H1 (cell line): ENCODE measurements around the gene C13orf42. TPM values are rescaled to one million over a fixed set of nuclear protein-coding genes. Genes with fewer than 3 reads are reported as not detected.
A peak's percentile ranks its signal among the peaks of the same experiment; 100 is the strongest.

Experiments
- CTBP2 ChIP-seq: IDR thresholded peaks from 2 replicates; pipeline ENCODE4 v1.7.0; 2011; ENCODE audit warnings: borderline replicate concordance, mild to moderate bottlenecking, moderate library complexity, mixed read lengths, low read length; ENCODE audit not compliant: insufficient read depth, insufficient read length
- polyA plus RNA-seq, 7 experiments: library from polyadenylated mRNA; depleted of rRNA in 3 of 7; stranded (reverse) in 5 of 7; unstranded in 2 of 7; fragments of >200 nt in 5 of 7; fragments of 200-250 nt in 2 of 7; gene quantifications; 1 replicate in 5 of 7; 2 replicates in 1 of 7; 4 replicates in 1 of 7; pipeline versions ENCODE4 v1.2.1 to v1.2.3, GENCODE V29; 2011 to 2013; ENCODE audit warnings: missing spikeins in 2 of 7, mixed read lengths in 2 of 7
- total RNA-seq: library from RNA; stranded (reverse); fragmentation: NEBNext Ultra II Directional; extraction: Animal tissue kit (Norgen Biotek cat#: 25700); gene quantifications from 2 replicates; pipeline ENCODE4 v1.2.1, GENCODE V29; 2021
- TF ChIP-seq, protein P1 (sequence below), 3 experiments: IDR thresholded peaks; 1 replicate in 2 of 3; 2 replicates in 1 of 3; pipeline versions ENCODE4 v1.5.1 to v1.6.1; 2011; ENCODE audit warnings: low read length in 3 of 3, mild to moderate bottlenecking in 3 of 3, inconsistent platforms in 2 of 3, low read depth in 1 of 3, moderate library complexity in 1 of 3; ENCODE audit not compliant: insufficient read depth in 1 of 3; ENCODE audit errors: control extremely low read depth in 1 of 3

C13orf42 gene
- total and polyA plus RNA-seq, 2 of the 8 experiments (the other 6 are each of a cell fraction or from before 2014, with no cell fraction given) = 9.9 to 10.1 TPM

DNA sequence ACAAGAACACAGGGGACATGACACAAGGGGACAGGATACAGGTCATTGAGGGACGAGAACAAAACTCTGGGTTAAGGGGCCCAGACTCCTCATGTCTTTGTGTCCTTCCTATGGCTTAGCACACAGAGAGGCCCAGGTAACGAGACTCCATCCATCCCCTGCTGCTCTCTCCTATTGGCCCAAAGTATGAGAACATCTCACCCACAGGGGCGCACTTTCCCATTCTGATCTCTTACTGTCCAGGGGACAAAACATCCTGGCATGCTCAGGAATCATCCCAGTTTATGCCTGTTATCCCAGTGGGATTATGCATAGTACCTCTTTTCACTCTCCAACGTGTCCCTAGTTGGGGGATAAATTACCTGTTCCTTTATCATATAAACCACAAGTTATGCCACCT is 19.2 kb downstream of the C13orf42 start (continued):
- TF ChIP-seq, protein P1, sequence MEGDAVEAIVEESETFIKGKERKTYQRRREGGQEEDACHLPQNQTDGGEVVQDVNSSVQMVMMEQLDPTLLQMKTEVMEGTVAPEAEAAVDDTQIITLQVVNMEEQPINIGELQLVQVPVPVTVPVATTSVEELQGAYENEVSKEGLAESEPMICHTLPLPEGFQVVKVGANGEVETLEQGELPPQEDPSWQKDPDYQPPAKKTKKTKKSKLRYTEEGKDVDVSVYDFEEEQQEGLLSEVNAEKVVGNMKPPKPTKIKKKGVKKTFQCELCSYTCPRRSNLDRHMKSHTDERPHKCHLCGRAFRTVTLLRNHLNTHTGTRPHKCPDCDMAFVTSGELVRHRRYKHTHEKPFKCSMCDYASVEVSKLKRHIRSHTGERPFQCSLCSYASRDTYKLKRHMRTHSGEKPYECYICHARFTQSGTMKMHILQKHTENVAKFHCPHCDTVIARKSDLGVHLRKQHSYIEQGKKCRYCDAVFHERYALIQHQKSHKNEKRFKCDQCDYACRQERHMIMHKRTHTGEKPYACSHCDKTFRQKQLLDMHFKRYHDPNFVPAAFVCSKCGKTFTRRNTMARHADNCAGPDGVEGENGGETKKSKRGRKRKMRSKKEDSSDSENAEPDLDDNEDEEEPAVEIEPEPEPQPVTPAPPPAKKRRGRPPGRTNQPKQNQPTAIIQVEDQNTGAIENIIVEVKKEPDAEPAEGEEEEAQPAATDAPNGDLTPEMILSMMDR (IDR thresholded peaks at IDR 0.05; ENCODE audit: control extremely low read depth in 1 of 3, insufficient read depth in 1 of 3, low read depth in 1 of 3, low read length in 3 of 3) = peak in 2 of 3 experiments; percentile 29 to 42; a peak in 2 of 4 replicates
- TF ChIP-seq CTBP2 = no peak
